Stimulated activated CD8-positive, alpha-beta memory T cell treated with anti-CD3 and anti-CD28 coated beads, Interleukin-15, amount 100 ng/mL, for 4 hours (primary cell): ENCODE results near the gene DDTL.

Experiments used
- DNase-seq, 2 donors: peaks; one replicate each; pipeline ENCODE4 v3.0.0-alpha.2; 2020; ENCODE audit warnings: low read depth in 2 of 2

DDTL gene

DNA sequence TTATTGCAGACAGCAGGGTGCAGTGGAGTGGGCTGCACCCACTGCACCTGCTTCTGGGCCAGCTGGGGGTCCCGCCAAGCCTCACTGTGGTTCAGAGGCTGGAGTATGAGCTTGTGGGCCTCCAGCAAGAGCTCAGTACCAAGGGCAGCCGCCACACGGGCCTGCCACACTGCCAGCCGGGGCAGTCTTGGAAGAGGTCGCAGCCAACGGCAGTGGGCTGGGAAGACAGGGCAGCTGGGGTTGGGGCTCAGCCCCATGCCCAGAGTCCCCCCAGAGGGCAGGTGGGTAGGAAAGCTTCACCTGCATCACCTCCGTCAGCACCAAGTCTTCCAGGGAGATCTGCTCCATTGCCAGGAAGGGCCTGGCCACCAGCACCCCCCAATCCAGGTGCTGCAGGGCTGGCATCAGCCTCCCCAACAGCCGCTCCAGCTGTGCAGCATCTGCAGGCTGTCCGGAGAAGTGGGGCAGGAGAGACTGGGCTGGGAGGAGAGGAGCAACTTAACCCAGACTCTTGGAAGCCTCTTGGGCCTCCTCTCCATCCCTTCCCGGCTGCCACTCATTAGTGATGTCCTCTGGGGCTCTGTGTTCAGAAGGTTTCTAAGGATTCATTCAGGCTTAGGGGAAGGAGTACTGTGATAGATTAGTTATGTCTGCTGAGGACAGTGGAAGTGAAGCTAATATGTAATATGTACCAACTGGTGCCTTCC is 39.7 kb downstream of the DDTL start:
- no peak for DNase-seq

DNA sequence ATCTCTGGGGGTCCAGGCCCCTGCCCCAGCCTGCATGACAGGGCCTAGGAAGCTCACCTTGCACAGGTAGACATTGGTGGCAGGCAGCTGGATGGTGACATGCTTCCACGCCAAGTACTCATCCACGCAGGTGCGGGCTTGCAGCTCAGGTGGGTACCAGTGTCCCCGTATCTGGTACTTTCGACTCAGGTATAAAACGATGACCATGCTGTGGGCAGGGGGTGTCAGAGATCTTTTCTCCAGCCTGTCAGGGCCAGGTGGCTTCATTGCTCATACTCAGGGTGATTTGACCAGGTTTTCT is 40.2 kb downstream of the DDTL start:
- no peak for DNase-seq

DNA sequence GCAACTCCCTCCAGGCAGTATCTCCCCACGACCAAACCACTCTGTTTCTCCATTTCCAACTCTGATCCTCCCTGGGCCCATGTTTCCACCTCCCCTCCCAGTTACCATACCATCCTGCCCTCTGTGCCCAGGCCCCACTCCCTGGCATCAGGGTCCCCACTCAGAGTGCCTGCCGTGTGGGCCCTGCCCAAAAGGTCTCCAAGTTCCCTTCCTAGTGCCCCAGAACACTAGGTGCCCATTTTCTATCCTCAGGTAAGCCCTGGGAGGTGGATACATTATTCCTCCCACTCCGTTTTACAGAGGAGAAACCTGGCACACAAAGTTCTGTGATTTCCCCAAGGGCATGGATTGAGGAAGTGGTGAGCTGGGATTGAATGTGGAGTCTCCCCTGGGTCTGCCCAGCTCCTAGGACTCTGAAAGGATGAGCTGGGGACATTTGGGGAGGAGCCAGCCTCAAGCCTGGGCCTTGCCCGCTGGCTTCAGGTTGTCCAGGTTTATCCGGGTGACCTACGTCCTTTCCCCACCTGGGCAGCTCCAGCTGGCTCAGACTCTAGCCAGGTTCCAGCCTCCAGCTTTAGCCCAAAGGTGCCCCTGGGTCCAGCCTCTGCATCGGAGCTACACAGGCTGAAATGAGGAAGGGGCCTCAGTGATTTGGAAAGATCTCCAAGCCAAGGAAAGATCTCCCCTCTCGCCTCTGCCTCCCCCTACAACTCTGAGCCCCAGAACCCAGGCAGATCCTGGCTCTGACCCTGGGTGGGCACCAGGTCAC is 40.7 kb downstream of the DDTL start:
- DNase-seq = no peak

GRCh38 chr22:24008022-24008283 is 41.3 kb downstream of the DDTL start:
- no peak for DNase-seq

GRCh38 chr22:24008381-24009226 is 41.9 kb downstream of the DDTL start:
- no peak for DNase-seq

GRCh38 chr22:24009227-24010017 is 42.7 kb downstream of the DDTL start:
- no peak for DNase-seq

- no peak for DNase-seq
Observed at GRCh38 chr22:24010018-24010391, 43.3 kb downstream of the DDTL start.

GRCh38 chr22:24011735-24012068 is 45.0 kb downstream of the DDTL start:
- no peak for DNase-seq

GRCh38 chr22:24016156-24016555 is 49.5 kb downstream of the DDTL start:
- no peak for DNase-seq

- no peak for DNase-seq
Observed at GRCh38 chr22:24021304-24021703, 54.6 kb downstream of the DDTL start.
